ENCODE measurements around the gene SURF6.
"Not testable (repeated sequence)": the region's sequence is repeated elsewhere in the genome, so short reads cannot be mapped to it uniquely, and the experiment has no call there.

Gene SURF6

GRCh38 chr9:133322701-133323100 is 13.3 kb downstream of the SURF6 start:
- DNase-seq = no peak

- no peak for DNase-seq
These were observed 14.5 kb downstream of the SURF6 start for GRCh38 chr9:133321411-133321935.

GRCh38 chr9:133320421-133320881 is 15.5 kb downstream of the SURF6 start:
- DNase-seq = no peak

- DNase-seq = not testable (repeated sequence)
These were observed 18.4 kb downstream of the SURF6 start for GRCh38 chr9:133317551-133317950.

GRCh38 chr9:133315997-133316396 is 20.0 kb downstream of the SURF6 start:
- DNase-seq = no peak

- no peak for DNase-seq
These were observed 26.4 kb downstream of the SURF6 start for GRCh38 chr9:133309608-133310007.

- DNase-seq = no peak
These were observed 28.7 kb downstream of the SURF6 start for GRCh38 chr9:133307301-133307700.

GRCh38 chr9:133306242-133307204 is 29.5 kb downstream of the SURF6 start:
- DNase-seq = no peak

- DNase-seq = no peak
These were observed 30.3 kb downstream of the SURF6 start for GRCh38 chr9:133305731-133306130.

GRCh38 chr9:133304477-133305377 is 31.3 kb downstream of the SURF6 start:
- no peak for DNase-seq

- DNase-seq = no peak
These were observed 31.9 kb downstream of the SURF6 start for GRCh38 chr9:133304158-133304470.

- no peak for DNase-seq
These were observed 32.5 kb downstream of the SURF6 start for GRCh38 chr9:133303266-133304157.

- no peak for DNase-seq
These were observed 34.4 kb downstream of the SURF6 start for GRCh38 chr9:133301253-133302230.

GRCh38 chr9:133299996-133300395 is 36.0 kb downstream of the SURF6 start:
- DNase-seq = not testable (repeated sequence)

GRCh38 chr9:133294257-133294656 is 41.7 kb downstream of the SURF6 start:
- DNase-seq = no peak

GRCh38 chr9:133290751-133291302 is 45.2 kb downstream of the SURF6 start:
- no peak for DNase-seq

- no peak for DNase-seq
These were observed 49.5 kb downstream of the SURF6 start for GRCh38 chr9:133286523-133286922.

GRCh38 chr9:133285252-133285775 is 50.7 kb downstream of the SURF6 start:
- DNase-seq = no peak

- DNase-seq = no peak
These were observed 51.6 kb downstream of the SURF6 start for GRCh38 chr9:133284362-133284761.

GRCh38 chr9:133283255-133284032 is 52.5 kb downstream of the SURF6 start:
- not testable (repeated sequence) for DNase-seq
